K562 (cell line): ENCODE results near the gene SLC4A5. TPM values are rescaled to one million over a fixed set of nuclear protein-coding genes. Genes with fewer than 3 reads are reported as not detected.

Experiments
- E2F3 ChIP-seq: fragments of 250-450 bp; sonication (Bioruptor Pico); IDR thresholded peaks from 2 replicates; pipeline ENCODE4 v1.4.0; 2020; ENCODE audit warnings: mild to moderate bottlenecking
- ERF ChIP-seq: fragments of 450-650 bp; formaldehyde crosslinking; IDR thresholded peaks from 2 replicates; pipeline ENCODE4 v1.4.0; 2020; ENCODE audit warnings: mild to moderate bottlenecking, mixed read lengths
- ETV6 ChIP-seq, 3 experiments: fragments of 150-350 bp in 1 of 3; sonication (generic) in 1 of 3; formaldehyde crosslinking in 1 of 3; IDR thresholded peaks; 2 replicates each; pipeline versions ENCODE4 v1.6.1 to v1.8.0; 2014 to 2022; ENCODE audit warnings: borderline replicate concordance in 2 of 3, low read depth in 2 of 3, antibody characterized with exemption in 1 of 3, low read length in 1 of 3, mild to moderate bottlenecking in 1 of 3, missing genetic modification reagents in 1 of 3
- LCOR ChIP-seq: sonication (generic); formaldehyde crosslinking; IDR thresholded peaks from 2 replicates; pipeline ENCODE4 v1.8.0; 2022; ENCODE audit warnings: mild to moderate bottlenecking, missing genetic modification reagents
- NFIC ChIP-seq: fragments of 450-650 bp; IDR thresholded peaks from 2 replicates; pipeline ENCODE4 v1.6.1; 2017; ENCODE audit warnings: mild to moderate bottlenecking, inconsistent platforms
- RAD21 ChIP-seq, 2 experiments: fragments of 250-450 bp in 1 of 2; fragments of 450-650 bp in 1 of 2; sonication (Bioruptor Pico) in 1 of 2; formaldehyde crosslinking in 1 of 2; IDR thresholded peaks in 1 of 2; conservative IDR thresholded peaks in 1 of 2; 2 replicates each; pipeline versions ENCODE4 v1.4.0 to v1.8.0; 2020 to 2022; ENCODE audit warnings: mild to moderate bottlenecking in 2 of 2, moderate library complexity in 1 of 2
- SLC30A9 ChIP-seq: fragments of 250-450 bp; sonication (Bioruptor Pico); IDR thresholded peaks from 2 replicates; pipeline ENCODE4 v1.8.0; 2022; ENCODE audit warnings: mild to moderate bottlenecking, moderate library complexity
- STAT5A ChIP-seq: IDR thresholded peaks from 2 replicates; pipeline ENCODE4 v1.6.1; 2012; ENCODE audit warnings: low read length, inconsistent platforms, borderline replicate concordance
- ZNF23 ChIP-seq: fragments of 250-450 bp; sonication (Bioruptor Pico); IDR thresholded peaks from 2 replicates; pipeline ENCODE4 v1.4.0; 2020; ENCODE audit warnings: mild to moderate bottlenecking
- ZNF263 ChIP-seq: sonication (generic); formaldehyde crosslinking; IDR thresholded peaks from 2 replicates; pipeline ENCODE4 v1.8.0; 2022; ENCODE audit warnings: mild to moderate bottlenecking, missing genetic modification reagents, borderline replicate concordance
- ZNF707 ChIP-seq: fragments of 250-450 bp; sonication (Bioruptor Pico); conservative IDR thresholded peaks from 2 replicates; pipeline ENCODE4 v1.8.0; 2022; ENCODE audit warnings: inconsistent platforms, mild to moderate bottlenecking, moderate library complexity
- polyA plus RNA-seq, 8 experiments: library from polyadenylated mRNA; depleted of rRNA in 4 of 8; stranded (reverse) in 5 of 8; unstranded in 3 of 8; fragments of >200 nt; fragmentation: Nextera tagmentation in 2 of 8; fragmentation: Illumina TruSeq in 1 of 8; extraction: Ambion mirVana in 2 of 8; extraction: Trizol in 1 of 8; gene quantifications; 2 replicates each; pipeline versions ENCODE4 v1.2.1 to v1.2.3, GENCODE V29; 2011 to 2014; ENCODE audit warnings: inconsistent platforms in 1 of 8, missing spikeins in 1 of 8
- total RNA-seq, 7 experiments: library from RNA; depleted of rRNA in 6 of 7; stranded (reverse); fragments of >200 nt in 6 of 7; fragmentation: Illumina TruSeq in 2 of 7; extraction: Trizol in 2 of 7; gene quantifications; 2 replicates each; pipeline versions ENCODE4 v1.2.1 to v1.2.3, GENCODE V29; 2011 to 2021; ENCODE audit warnings: low replicate concordance in 1 of 7
- TF ChIP-seq, protein P1 (sequence below), 3 experiments: fragments of 200-800 bp in 1 of 3; fragments of 250-450 bp in 1 of 3; fragments of 450-650 bp in 1 of 3; sonication (Bioruptor Pico) in 1 of 3; sonication (Bioruptor generic) in 1 of 3; formaldehyde crosslinking in 1 of 3; IDR thresholded peaks; 2 replicates each; pipeline versions ENCODE4 v1.6.1 to v1.8.0; 2016 to 2022; ENCODE audit warnings: mild to moderate bottlenecking in 2 of 3, missing genetic modification characterization in 2 of 3, missing compliant biosample characterization in 1 of 3, moderate library complexity in 1 of 3
- TF ChIP-seq, protein P2 (sequence below), 3 experiments: IDR thresholded peaks in 2 of 3; conservative IDR thresholded peaks in 1 of 3; 2 replicates each; pipeline ENCODE4 v1.5.1; 2011 to 2012; ENCODE audit warnings: low read length in 3 of 3, mild to moderate bottlenecking in 3 of 3, control low read depth in 2 of 3, improper control_type of control experiment in 1 of 3, inconsistent platforms in 1 of 3, low read depth in 1 of 3, mixed read lengths in 1 of 3, moderate library complexity in 1 of 3; ENCODE audit not compliant: insufficient read depth in 2 of 3
- TF ChIP-seq, protein P3 (sequence below): fragments of 450-650 bp; formaldehyde crosslinking; IDR thresholded peaks from 2 replicates; pipeline ENCODE4 v1.4.0; 2020; ENCODE audit warnings: mild to moderate bottlenecking, moderate library complexity

Gene SLC4A5
- total and polyA plus RNA-seq, 9 of the 15 experiments (the other 6 are each of a cell fraction or from before 2014, with no cell fraction given), result 0.03 to 0.77 (median 0.14) TPM; not detected in 1

DNA sequence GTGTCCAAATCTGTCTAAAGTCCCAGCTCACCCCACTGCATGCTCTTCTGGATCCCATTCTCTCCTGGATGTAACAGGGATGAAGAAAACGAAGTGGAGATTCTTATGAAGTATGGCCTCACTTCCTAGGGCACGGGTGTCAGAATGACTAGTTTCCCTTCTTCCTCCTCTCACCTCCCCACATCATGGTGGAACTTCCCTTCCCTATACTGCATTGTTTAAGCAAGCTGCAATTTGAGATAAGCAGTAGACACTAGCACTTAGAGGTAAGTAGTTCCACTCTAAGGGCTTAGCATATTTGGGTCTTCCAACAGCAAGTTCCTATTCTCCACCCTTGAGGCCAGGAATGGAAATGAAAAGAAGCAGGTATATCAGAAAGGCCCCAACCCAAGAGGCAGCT, 29.7 kb downstream of the SLC4A5 start (continued):
- TF ChIP-seq ERF (CRISPR knock-in tag) (no peak), ZNF263 (CRISPR knock-in tag) (no peak), ZNF23 (CRISPR knock-in tag) (no peak), ZNF707 (CRISPR knock-in tag) (no peak), LCOR (CRISPR knock-in tag) (no peak), E2F3 (no peak), RAD21 (CRISPR knock-in tag; conservative IDR thresholded peaks at IDR 0.05 in 1 of 2, IDR thresholded peaks at IDR 0.05 in 1 of 2) (0 out of 4 replicates have a peak, but pooled peaks of 1 of the 2 experiments have one; percentile 14), STAT5A (peak; percentile 60), SLC30A9 (no peak), ETV6 (IDR thresholded peaks at IDR 0.05; ENCODE audit: borderline replicate concordance in 1 of 2, low read depth in 2 of 2, low read length in 1 of 2) (peak; percentile 18 to 43; a peak in 2 of 4 replicates), ETV6 (CRISPR knock-in tag; IDR thresholded peaks at IDR 0.05; ENCODE audit: borderline replicate concordance) (no peak), NFIC (no peak)
- TF ChIP-seq, protein P1, sequence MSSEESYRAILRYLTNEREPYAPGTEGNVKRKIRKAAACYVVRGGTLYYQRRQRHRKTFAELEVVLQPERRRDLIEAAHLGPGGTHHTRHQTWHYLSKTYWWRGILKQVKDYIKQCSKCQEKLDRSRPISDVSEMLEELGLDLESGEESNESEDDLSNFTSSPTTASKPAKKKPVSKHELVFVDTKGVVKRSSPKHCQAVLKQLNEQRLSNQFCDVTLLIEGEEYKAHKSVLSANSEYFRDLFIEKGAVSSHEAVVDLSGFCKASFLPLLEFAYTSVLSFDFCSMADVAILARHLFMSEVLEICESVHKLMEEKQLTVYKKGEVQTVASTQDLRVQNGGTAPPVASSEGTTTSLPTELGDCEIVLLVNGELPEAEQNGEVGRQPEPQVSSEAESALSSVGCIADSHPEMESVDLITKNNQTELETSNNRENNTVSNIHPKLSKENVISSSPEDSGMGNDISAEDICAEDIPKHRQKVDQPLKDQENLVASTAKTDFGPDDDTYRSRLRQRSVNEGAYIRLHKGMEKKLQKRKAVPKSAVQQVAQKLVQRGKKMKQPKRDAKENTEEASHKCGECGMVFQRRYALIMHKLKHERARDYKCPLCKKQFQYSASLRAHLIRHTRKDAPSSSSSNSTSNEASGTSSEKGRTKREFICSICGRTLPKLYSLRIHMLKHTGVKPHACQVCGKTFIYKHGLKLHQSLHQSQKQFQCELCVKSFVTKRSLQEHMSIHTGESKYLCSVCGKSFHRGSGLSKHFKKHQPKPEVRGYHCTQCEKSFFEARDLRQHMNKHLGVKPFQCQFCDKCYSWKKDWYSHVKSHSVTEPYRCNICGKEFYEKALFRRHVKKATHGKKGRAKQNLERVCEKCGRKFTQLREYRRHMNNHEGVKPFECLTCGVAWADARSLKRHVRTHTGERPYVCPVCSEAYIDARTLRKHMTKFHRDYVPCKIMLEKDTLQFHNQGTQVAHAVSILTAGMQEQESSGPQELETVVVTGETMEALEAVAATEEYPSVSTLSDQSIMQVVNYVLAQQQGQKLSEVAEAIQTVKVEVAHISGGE (CRISPR knock-in tag; IDR thresholded peaks at IDR 0.05), result peak in 1 of 3 experiments; percentile 52; a peak in 2 of 6 replicates
- TF ChIP-seq, protein P2, sequence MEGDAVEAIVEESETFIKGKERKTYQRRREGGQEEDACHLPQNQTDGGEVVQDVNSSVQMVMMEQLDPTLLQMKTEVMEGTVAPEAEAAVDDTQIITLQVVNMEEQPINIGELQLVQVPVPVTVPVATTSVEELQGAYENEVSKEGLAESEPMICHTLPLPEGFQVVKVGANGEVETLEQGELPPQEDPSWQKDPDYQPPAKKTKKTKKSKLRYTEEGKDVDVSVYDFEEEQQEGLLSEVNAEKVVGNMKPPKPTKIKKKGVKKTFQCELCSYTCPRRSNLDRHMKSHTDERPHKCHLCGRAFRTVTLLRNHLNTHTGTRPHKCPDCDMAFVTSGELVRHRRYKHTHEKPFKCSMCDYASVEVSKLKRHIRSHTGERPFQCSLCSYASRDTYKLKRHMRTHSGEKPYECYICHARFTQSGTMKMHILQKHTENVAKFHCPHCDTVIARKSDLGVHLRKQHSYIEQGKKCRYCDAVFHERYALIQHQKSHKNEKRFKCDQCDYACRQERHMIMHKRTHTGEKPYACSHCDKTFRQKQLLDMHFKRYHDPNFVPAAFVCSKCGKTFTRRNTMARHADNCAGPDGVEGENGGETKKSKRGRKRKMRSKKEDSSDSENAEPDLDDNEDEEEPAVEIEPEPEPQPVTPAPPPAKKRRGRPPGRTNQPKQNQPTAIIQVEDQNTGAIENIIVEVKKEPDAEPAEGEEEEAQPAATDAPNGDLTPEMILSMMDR (IDR thresholded peaks at IDR 0.05 in 2 of 3, conservative IDR thresholded peaks at IDR 0.05 in 1 of 3; ENCODE audit: insufficient read depth in 2 of 3, low read depth in 1 of 3, low read length in 3 of 3), result peak in 2 of 3 experiments; percentile 20 to 25; a peak in 2 of 6 replicates
- TF ChIP-seq, protein P3, sequence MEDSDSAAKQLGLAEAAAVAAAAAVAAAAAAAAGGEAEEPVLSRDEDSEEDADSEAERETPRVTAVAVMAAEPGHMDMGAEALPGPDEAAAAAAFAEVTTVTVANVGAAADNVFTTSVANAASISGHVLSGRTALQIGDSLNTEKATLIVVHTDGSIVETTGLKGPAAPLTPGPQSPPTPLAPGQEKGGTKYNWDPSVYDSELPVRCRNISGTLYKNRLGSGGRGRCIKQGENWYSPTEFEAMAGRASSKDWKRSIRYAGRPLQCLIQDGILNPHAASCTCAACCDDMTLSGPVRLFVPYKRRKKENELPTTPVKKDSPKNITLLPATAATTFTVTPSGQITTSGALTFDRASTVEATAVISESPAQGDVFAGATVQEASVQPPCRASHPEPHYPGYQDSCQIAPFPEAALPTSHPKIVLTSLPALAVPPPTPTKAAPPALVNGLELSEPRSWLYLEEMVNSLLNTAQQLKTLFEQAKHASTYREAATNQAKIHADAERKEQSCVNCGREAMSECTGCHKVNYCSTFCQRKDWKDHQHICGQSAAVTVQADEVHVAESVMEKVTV, result no peak
